Stomach (tissue), 9 donors: ENCODE measurements around the gene CDH15. TPM values are rescaled to one million over a fixed set of nuclear protein-coding genes. Genes with fewer than 3 reads are reported as not detected.

Experiments used
- DNase-seq, 2 donors: peaks; one replicate each; pipeline versions ENCODE4 v3.0.0 to v3.0.0-alpha.2; 2013 to 2019
- H3K27ac ChIP-seq, 5 donors: fragments of 200-600 bp in 4 of 5; sonication (generic) in 4 of 5; one replicate each; pipeline ENCODE4 v1.5.1; 2013 to 2019; ENCODE audit warnings: mild to moderate bottlenecking in 1 of 5, moderate library complexity in 1 of 5
- H3K27me3 ChIP-seq, 3 donors: fragments of 200-600 bp; sonication (generic); one replicate each; pipeline ENCODE4 v1.5.1; 2017 to 2019; ENCODE audit warnings: mixed run types in 1 of 3
- H3K36me3 ChIP-seq, 4 donors: fragments of 200-600 bp; sonication (generic); 1 replicate in 3 of 4; 2 replicates in 1 of 4; pipeline ENCODE4 v1.5.1; 2016 to 2019
- H3K4me1 ChIP-seq, 4 donors: fragments of 200-600 bp; sonication (generic); one replicate each; pipeline ENCODE4 v1.5.1; 2016 to 2019
- H3K4me3 ChIP-seq, 4 donors: fragments of 200-600 bp; sonication (generic) in 3 of 4; one replicate each; pipeline ENCODE4 v1.5.1; 2016 to 2019; ENCODE audit warnings: mild to moderate bottlenecking in 1 of 4
- H3K9me3 ChIP-seq, 4 donors: fragments of 200-600 bp; sonication (generic); one replicate each; pipeline ENCODE4 v1.5.1; 2016 to 2019
- EP300 ChIP-seq: sonication (generic); formaldehyde crosslinking; IDR thresholded peaks from one replicate; pipeline ENCODE4 v1.6.1; 2017; ENCODE audit warnings: antibody characterized with exemption
- POLR2A ChIP-seq, 4 donors: fragments of 450-650 bp; IDR thresholded peaks; one replicate each; pipeline ENCODE4 v1.6.1; 2016; ENCODE audit warnings: antibody characterized with exemption in 4 of 4, control low read depth in 2 of 4, mild to moderate bottlenecking in 1 of 4, moderate library complexity in 1 of 4
- POLR2AphosphoS5 ChIP-seq, 3 donors: sonication (generic); formaldehyde crosslinking; IDR thresholded peaks; one replicate each; pipeline ENCODE4 v1.6.1; 2016; ENCODE audit warnings: antibody characterized with exemption in 3 of 3
- WGBS, 5 donors: extraction: QIAGEN DNeasy Blood & Tissue Kit in 3 of 5; methylation state at CpG; one replicate each; pipeline versions ENCODE4 v1.1.5 to v1.1.7; 2013 to 2018; 5-methylcytosine and 5-hydroxymethylcytosine counted together
- intact Hi-C: fragments of 100-400 bp; cut with DNase I; formaldehyde crosslinking; loops from one replicate; pipeline ENCODE4 v1.15.1; 2023; ENCODE audit warnings: low total_unique reads
- polyA plus RNA-seq, 3 donors: library from polyadenylated mRNA; stranded (reverse); fragments of 200-250 nt; gene quantifications; one replicate each; pipeline ENCODE4 v1.2.3, GENCODE V29; 2013
- total RNA-seq, 5 donors: library from RNA; depleted of rRNA; stranded (reverse); fragments of >200 nt; gene quantifications; one replicate each; pipeline versions ENCODE4 v1.1.0 to v1.2.3, GENCODE V29; 2014 to 2016
- TF ChIP-seq, protein P1 (sequence below), 7 experiments: fragments of 450-650 bp in 4 of 7; fragments of 200-600 bp in 3 of 7; sonication (generic) in 3 of 7; IDR thresholded peaks; one replicate each; pipeline ENCODE4 v1.5.1; 2016 to 2019; ENCODE audit warnings: antibody characterized with exemption in 7 of 7, control low read depth in 2 of 7, mild to moderate bottlenecking in 1 of 7
- donor health status: healthy with polysubstance abuse.
- donor health status: Bipolar disorder and iron deficiency.
- donor health status: healthy.

The CDH15 gene
- total and polyA plus RNA-seq, 8 donors = 0.20 to 0.31 TPM; not detected in 6

DNA sequence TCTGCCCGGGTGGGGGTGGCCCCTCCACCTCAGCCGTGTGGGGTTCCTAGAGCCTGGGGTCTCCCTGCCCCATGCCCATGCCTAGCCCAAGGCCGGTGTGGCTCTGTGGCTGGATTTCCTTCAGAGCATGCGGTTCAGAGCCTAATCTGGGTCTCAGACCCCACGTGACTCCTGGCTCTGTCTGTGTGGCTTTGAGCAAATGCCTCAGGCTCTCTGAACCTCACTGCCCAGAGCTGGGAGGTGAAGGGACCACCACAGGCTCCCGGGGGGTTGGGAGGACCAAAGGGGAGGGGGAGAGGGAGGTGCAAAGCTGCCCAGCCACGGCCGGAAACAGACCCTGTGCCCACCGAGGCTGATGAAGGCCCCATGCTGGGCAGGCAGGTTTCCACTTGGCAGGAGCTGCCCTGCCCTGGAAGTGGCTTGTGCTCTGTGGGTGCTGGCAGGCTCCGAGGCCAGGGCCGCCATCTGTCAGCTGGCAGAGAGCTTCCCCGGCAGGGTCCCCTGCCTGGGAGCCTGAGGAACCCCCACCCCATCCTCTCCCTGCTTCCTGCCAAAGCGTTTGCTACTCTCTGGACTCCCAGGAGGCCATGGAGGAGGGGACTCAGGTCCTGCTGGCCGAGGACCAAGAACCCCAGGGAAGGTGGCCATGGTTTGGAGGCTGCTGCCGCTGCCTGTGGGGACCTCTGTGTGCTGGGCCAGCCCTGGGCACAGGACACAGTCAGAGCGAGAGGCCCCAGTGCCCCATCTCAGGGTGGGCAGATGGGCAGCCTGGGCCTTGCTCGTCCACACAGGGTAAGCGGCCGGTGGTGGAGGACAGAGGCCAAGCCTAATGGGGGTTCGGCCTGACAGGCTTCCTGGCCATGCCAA lies 4.0 kb downstream of the CDH15 start:
- Histone ChIP-seq H3K9me3 (no peaks in the 10 kb centered on the region), H3K4me3 (no peak overlapping the region), H3K36me3 (no peaks in the 10 kb centered on the region), H3K27me3 (peaks cover 0 to 100% (median 6%) of the 10 kb centered on the region in 3 donors), H3K4me1 (peaks cover 12 to 16% (median 15%) of the 10 kb centered on the region in 4 donors), H3K27ac (no peak overlapping the region)
- 53 to 67% (median 59%) methylated on average over 5 to 20 of the region's 20 CpGs for WGBS, 5 donors
- intact Hi-C loops = loop anchor here (10.0 kb wide), 1 partner anchor 441 kb away; no protein-coding TSS in a partner anchor
- DNase-seq = no peak
- no peak for TF ChIP-seq POLR2A (IDR thresholded peaks at IDR 0.05)
- TF ChIP-seq POLR2AphosphoS5 (IDR thresholded peaks at IDR 0.05) = no peak
- TF ChIP-seq, protein P1, sequence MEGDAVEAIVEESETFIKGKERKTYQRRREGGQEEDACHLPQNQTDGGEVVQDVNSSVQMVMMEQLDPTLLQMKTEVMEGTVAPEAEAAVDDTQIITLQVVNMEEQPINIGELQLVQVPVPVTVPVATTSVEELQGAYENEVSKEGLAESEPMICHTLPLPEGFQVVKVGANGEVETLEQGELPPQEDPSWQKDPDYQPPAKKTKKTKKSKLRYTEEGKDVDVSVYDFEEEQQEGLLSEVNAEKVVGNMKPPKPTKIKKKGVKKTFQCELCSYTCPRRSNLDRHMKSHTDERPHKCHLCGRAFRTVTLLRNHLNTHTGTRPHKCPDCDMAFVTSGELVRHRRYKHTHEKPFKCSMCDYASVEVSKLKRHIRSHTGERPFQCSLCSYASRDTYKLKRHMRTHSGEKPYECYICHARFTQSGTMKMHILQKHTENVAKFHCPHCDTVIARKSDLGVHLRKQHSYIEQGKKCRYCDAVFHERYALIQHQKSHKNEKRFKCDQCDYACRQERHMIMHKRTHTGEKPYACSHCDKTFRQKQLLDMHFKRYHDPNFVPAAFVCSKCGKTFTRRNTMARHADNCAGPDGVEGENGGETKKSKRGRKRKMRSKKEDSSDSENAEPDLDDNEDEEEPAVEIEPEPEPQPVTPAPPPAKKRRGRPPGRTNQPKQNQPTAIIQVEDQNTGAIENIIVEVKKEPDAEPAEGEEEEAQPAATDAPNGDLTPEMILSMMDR (IDR thresholded peaks at IDR 0.05) = no peak
- no peak for TF ChIP-seq EP300

DNA sequence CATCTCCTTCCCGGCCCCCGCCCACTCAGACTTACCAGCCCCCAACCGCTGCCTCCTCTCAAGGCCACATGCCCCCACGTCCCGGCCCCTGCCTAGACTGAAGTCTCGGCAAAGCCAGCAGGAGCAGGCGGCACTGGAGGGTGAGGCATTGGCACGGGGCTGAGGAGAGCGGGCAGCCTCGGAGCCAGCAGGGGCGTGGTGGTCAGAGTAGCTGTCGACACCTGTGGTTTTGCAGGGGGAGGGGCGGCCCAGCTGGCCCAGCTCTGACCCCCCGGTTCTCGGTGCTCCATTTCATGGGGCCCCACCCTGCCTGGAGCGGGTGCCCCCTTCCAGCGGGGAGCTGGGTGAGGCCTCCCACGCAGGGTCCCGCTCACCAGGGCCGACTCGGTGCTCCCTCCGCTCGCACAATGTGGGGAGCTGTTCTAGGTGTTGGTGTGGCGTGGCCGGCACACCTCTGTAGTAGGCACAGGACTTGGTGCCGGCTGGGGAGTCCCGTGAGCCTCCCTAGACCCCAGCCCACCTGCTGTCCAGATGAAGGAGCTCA lies 4.7 kb downstream of the CDH15 start:
- Histone ChIP-seq H3K9me3 (no peaks in the 10 kb centered on the region), H3K4me3 (no peak overlapping the region), H3K27ac (no peak overlapping the region), H3K27me3 (peaks cover 0 to 100% (median 0%) of the 10 kb centered on the region in 3 donors), H3K36me3 (no peaks in the 10 kb centered on the region), H3K4me1 (peaks cover 5 to 9% (median 8%) of the 10 kb centered on the region in 4 donors)
- TF ChIP-seq EP300 = no peak
- TF ChIP-seq POLR2AphosphoS5 (IDR thresholded peaks at IDR 0.05) = no peak
- no peak for TF ChIP-seq POLR2A (IDR thresholded peaks at IDR 0.05)
- TF ChIP-seq, protein P1 (IDR thresholded peaks at IDR 0.05) = no peak
- intact Hi-C loops = loop anchor here (10.0 kb wide), 1 partner anchor 441 kb away; no protein-coding TSS in a partner anchor
- 78 to 88% (median 82%) methylated on average over 17 to 27 of the region's 27 CpGs for WGBS, 5 donors
- no peak for DNase-seq

DNA sequence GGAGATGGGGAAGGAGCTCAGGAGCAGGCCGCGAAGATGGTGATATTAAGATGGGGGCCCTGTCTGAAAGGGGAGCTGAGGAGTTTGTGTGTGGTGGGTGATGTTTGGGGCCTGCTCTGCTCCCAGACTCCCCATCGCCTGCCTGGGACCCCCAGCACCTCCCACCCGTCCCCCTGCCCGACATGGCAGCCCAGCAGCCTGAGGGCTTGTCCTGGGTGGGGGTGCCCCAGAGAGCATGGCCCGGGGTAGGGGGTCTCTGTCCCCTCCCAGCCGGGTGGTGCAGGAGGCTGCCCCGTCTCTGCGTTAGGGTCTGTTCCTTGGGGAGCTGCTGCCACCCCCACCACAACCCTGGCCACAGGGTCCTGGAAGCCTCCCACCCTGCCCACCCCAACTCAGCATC lies 5.2 kb downstream of the CDH15 start:
- no peaks in the 10 kb centered on the region for H3K36me3 ChIP-seq
- no peak overlapping the region for H3K4me3 ChIP-seq
- no peak overlapping the region for H3K27ac ChIP-seq
- TF ChIP-seq POLR2A (IDR thresholded peaks at IDR 0.05) = no peak
- TF ChIP-seq POLR2AphosphoS5 (IDR thresholded peaks at IDR 0.05) = no peak
- TF ChIP-seq, protein P1 (IDR thresholded peaks at IDR 0.05) = no peak
- TF ChIP-seq EP300 = no peak
- 69 to 86% (median 86%) methylated on average over 7 to 9 of the region's 9 CpGs for WGBS, 5 donors
- H3K4me1 ChIP-seq = peaks cover under 1 to 4% (median 3%) of the 10 kb centered on the region in 4 donors
- no peak for DNase-seq
- H3K27me3 ChIP-seq = peaks cover 0 to 100% (median 0%) of the 10 kb centered on the region in 3 donors
- intact Hi-C loops = loop anchor here (10.0 kb wide), 1 partner anchor 442 kb away; no protein-coding TSS in a partner anchor
- no peaks in the 10 kb centered on the region for H3K9me3 ChIP-seq

DNA sequence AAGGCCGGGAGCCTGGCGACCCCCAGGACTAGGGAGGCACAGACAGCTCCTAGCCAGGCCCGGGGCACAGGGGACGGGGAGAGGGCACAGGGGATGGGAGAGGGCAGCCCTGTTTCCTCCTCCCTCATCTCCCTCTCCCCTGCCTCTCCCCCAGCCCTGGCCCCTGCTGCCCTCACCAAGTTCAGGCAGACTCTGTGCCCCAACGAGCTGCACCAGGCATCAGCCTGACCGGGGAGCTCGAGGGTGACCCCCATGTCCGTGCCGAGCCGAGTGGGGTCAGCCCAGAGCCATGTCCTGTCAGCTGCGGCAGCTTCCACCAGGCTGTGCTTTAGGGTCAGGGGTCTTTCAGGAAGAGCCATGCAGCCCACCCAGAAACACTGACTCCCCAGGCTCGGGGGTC lies 6.0 kb downstream of the CDH15 start:
- TF ChIP-seq POLR2A (IDR thresholded peaks at IDR 0.05) (no peak), POLR2AphosphoS5 (IDR thresholded peaks at IDR 0.05) (no peak), EP300 (no peak)
- TF ChIP-seq, protein P1 (IDR thresholded peaks at IDR 0.05) = no peak
- Histone ChIP-seq H3K4me1 (no peaks in the 10 kb centered on the region), H3K27ac (no peak overlapping the region), H3K9me3 (no peaks in the 10 kb centered on the region), H3K27me3 (peaks cover 0 to 100% (median 0%) of the 10 kb centered on the region in 3 donors), H3K36me3 (no peaks in the 10 kb centered on the region), H3K4me3 (no peak overlapping the region)
- no peak for DNase-seq
- 67 to 79% (median 74%) methylated on average over 6 to 12 of the region's 12 CpGs for WGBS, 5 donors
- intact Hi-C loops = loop anchor here (10.0 kb wide), 1 partner anchor 443 kb away; no protein-coding TSS in a partner anchor
